Gastroesophageal sphincter (tissue), 3 donors: Measurements from ENCODE around the gene IGFLR1.

Experiments
- CTCF ChIP-seq, 4 experiments: fragments of 200-600 bp in 2 of 4; fragments of 450-650 bp in 2 of 4; sonication (generic) in 1 of 4; IDR thresholded peaks; one replicate each; pipeline ENCODE4 v1.5.1; 2017 to 2019; ENCODE audit warnings: antibody characterized with exemption in 4 of 4, mild to moderate bottlenecking in 2 of 4, moderate library complexity in 2 of 4
- POLR2AphosphoS5 ChIP-seq: sonication (generic); formaldehyde crosslinking; IDR thresholded peaks from one replicate; pipeline ENCODE4 v1.6.1; 2017; ENCODE audit warnings: antibody characterized with exemption

GRCh38 chr19:35730326-35730725, 11.9 kb downstream of the IGFLR1 start:
- no peak for TF ChIP-seq CTCF (IDR thresholded peaks at IDR 0.05)
- TF ChIP-seq POLR2AphosphoS5: no peak
